Nephron (organoid): Measurements from ENCODE around the gene DNAJB11.

Source experiments
- H3K27ac Mint-ChIP-seq, 3 experiments: 2 replicates each; pipeline ENCODE4 v1.8.0; 2020; ENCODE audit warnings: mixed read lengths in 3 of 3, mild to moderate bottlenecking in 2 of 3, moderate library complexity in 1 of 3
- H3K27me3 Mint-ChIP-seq: 2 replicates; pipeline ENCODE4 v1.8.0; 2021; ENCODE audit warnings: low read depth, mild to moderate bottlenecking, moderate library complexity, mixed read lengths
- H3K36me3 Mint-ChIP-seq: 2 replicates; pipeline ENCODE4 v1.8.0; 2020; ENCODE audit warnings: low read depth, mixed read lengths
- H3K4me1 Mint-ChIP-seq: 2 replicates; pipeline ENCODE4 v1.8.0; 2020; ENCODE audit warnings: mixed read lengths
- H3K4me3 Mint-ChIP-seq, 3 experiments: 2 replicates each; pipeline ENCODE4 v1.8.0; 2020; ENCODE audit warnings: mild to moderate bottlenecking in 3 of 3, mixed read lengths in 3 of 3, moderate library complexity in 2 of 3
- H3K9me3 Mint-ChIP-seq: 2 replicates; pipeline ENCODE4 v1.8.0; 2020; ENCODE audit warnings: mixed read lengths
- TF ChIP-seq, protein P1 (sequence below), 3 experiments: fragments of 200-600 bp; sonication (generic); IDR thresholded peaks; one replicate each; pipeline ENCODE4 v1.5.0; 2021; ENCODE audit warnings: antibody characterized with exemption in 3 of 3; ENCODE audit not compliant: unreplicated experiment in 3 of 3

The DNAJB11 gene

DNA sequence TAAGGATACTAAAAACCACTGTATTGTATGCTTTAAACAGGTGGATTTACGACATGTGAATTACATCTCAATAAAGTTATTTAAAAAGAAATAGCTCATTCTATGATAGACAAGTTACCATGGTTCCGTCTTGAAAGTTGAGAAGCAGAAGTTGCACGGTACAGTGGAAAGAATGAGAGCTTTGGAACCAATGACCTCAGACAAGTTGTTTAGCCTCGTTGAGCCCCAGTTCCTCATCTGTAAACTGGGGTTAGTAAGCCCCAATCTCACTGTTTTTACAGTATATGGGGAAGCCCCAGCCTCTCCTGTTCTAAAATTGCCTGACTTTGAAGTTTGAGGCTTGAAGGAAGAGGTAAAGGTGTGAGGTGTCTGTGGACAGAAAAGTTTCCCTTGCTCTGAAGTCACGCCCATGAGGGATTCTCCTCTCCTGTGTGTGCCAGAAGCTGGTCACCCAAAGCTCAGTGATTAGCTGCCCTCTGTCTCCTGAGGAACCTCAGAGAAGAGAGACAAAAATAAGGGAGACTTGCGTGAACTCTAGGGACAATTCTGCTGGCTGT, 36.3 kb upstream of the DNAJB11 start:
- peaks cover 7% of the 10 kb centered on the region for H3K27me3 Mint-ChIP-seq

DNA sequence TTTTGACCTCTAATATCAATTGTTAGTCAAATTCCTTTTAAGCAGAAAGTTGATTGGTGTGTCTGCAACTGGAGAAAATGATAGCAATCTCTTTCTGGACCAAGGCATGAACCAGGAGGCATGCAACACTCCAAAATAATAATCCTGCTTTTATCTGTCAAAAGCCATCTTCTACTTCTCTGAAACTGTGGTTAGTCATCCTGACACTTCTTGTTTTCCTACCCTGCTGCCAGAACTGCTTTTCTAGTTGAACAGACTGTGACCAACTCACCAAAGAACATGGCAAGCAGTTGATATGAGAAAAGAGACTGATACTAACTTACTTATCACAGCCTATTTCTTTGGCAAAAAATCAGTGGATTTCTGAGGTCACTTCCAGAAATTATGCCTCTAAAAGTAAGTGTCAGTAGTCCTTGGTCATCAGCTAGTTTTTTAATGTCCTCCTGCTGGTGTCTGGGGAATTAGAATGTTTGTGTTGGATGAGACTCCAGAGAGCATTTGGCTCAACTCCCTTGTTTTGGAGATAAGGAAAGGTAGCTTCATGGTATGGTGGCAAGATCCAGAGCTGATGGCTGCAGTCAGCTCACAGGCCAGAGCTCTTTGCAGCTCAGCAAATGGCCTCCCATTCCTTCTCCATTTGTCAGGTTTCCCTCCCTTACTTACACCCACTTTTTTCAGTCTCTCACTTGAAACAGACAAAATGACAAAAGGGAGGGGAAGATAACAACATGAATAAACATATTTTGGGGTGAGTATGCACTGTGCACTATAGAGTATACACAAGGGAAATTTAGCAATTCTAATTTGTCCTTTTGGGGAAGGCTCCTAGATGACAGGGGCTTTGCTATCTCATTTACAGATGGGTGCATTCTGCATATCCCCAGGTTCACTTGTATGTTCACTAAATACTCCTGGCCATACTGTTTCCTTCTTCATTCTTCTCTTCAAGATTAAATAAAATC, 33.4 kb upstream of the DNAJB11 start:
- TF ChIP-seq, protein P1, sequence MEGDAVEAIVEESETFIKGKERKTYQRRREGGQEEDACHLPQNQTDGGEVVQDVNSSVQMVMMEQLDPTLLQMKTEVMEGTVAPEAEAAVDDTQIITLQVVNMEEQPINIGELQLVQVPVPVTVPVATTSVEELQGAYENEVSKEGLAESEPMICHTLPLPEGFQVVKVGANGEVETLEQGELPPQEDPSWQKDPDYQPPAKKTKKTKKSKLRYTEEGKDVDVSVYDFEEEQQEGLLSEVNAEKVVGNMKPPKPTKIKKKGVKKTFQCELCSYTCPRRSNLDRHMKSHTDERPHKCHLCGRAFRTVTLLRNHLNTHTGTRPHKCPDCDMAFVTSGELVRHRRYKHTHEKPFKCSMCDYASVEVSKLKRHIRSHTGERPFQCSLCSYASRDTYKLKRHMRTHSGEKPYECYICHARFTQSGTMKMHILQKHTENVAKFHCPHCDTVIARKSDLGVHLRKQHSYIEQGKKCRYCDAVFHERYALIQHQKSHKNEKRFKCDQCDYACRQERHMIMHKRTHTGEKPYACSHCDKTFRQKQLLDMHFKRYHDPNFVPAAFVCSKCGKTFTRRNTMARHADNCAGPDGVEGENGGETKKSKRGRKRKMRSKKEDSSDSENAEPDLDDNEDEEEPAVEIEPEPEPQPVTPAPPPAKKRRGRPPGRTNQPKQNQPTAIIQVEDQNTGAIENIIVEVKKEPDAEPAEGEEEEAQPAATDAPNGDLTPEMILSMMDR (IDR thresholded peaks at IDR 0.05; ENCODE audit: unreplicated experiment in 3 of 3) = no peak
- Mint-ChIP-seq H3K9me3 (no peaks in the 10 kb centered on the region), H3K4me3 (no peak overlapping the region), H3K4me1 (peaks cover 7% of the 10 kb centered on the region), H3K27ac (no peak overlapping the region), H3K36me3 (no peaks in the 10 kb centered on the region), H3K27me3 (peaks cover 7% of the 10 kb centered on the region)

More for the DNA sequence above, 36.3 kb upstream of the DNAJB11 start:
- H3K36me3 Mint-ChIP-seq = no peaks in the 10 kb centered on the region
- H3K9me3 Mint-ChIP-seq = no peaks in the 10 kb centered on the region
- TF ChIP-seq, protein P1 (IDR thresholded peaks at IDR 0.05; ENCODE audit: unreplicated experiment in 3 of 3) = no peak
- H3K4me1 Mint-ChIP-seq = no peaks in the 10 kb centered on the region
- H3K4me3 Mint-ChIP-seq = no peak overlapping the region
- H3K27ac Mint-ChIP-seq = peak overlapping the region in 1 of 3 experiments; percentile 39

DNA sequence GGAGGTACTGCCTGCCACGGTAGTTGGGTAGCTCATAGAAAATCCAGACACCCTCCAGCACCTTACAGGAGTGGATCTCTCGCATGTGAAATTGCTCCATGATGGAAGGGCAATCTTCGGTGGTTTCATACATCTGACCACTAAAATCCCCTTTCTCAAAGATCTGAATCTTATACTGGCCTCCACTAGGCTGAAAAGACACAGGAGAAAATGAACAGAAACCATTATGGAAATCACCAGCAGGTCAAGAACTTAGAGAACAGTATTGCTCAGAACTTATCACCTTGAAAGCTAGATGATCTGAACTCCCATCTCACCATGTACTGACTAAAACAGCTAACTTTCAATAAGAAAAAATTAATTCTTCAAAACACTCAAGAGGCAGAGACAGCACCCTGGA, 31.7 kb upstream of the DNAJB11 start:
- Mint-ChIP-seq H3K27ac (no peak overlapping the region), H3K9me3 (no peaks in the 10 kb centered on the region), H3K27me3 (peaks cover 3% of the 10 kb centered on the region), H3K36me3 (no peaks in the 10 kb centered on the region), H3K4me3 (no peak overlapping the region), H3K4me1 (peaks cover 7% of the 10 kb centered on the region)
- TF ChIP-seq, protein P1 (IDR thresholded peaks at IDR 0.05; ENCODE audit: unreplicated experiment in 3 of 3) = no peak

DNA sequence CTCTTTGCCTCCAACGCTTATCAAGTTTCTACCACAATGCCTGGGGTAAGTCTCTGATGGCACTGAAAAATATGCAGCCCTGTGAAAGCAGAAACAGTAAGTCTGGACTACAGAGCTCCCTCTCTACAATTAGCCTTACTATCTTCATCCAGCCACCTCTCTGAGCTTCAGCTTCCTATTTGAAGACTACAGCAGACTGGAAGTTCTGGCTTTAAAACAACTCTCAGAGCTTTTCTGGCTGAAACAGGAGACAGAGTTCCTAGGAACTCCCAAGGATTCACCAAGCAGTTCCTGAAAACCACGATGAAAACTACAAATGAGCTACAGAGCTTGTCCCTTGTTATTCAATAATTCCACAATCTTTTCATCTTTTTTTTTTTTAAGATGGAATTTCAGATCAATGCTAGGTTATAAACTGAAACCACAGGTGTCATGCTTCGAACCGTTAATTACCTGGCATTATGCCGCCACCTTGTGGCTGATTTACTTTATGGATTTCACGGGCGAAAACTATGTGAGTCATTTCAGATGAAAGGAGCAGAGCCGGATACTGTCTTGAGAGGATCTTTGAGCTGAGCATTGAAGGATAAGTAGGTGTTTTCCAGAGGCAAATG, 30.2 kb upstream of the DNAJB11 start:
- Mint-ChIP-seq H3K27me3 (no peaks in the 10 kb centered on the region), H3K4me1 (peaks cover 7% of the 10 kb centered on the region), H3K36me3 (no peaks in the 10 kb centered on the region), H3K9me3 (no peaks in the 10 kb centered on the region), H3K27ac (no peak overlapping the region), H3K4me3 (peak overlapping the region in 2 of 3 experiments; percentile 10 to 28)
- TF ChIP-seq, protein P1 (IDR thresholded peaks at IDR 0.05; ENCODE audit: unreplicated experiment in 3 of 3) = peak; percentile 81 to 94 (median 81)

DNA sequence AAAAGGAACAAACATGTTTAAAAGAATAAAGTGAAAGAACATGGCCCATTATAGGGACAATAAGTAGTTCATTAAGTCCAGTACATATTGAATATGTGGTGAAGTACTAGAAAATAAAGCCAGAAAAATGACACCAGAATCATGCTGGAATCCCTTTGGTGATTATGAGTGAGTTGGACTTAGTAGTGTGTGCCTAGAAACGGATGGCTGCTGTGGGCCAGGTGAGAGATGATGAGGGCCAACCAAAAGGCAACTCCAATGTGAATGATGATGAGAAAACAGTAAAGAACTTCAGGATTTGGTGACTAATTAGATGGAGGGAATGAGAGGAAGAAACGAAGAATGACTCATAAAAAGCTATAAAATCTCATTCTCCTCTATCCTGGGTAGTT, 29.7 kb upstream of the DNAJB11 start:
- no peaks in the 10 kb centered on the region for H3K9me3 Mint-ChIP-seq
- H3K27ac Mint-ChIP-seq = no peak overlapping the region
- TF ChIP-seq, protein P1 (IDR thresholded peaks at IDR 0.05; ENCODE audit: unreplicated experiment in 3 of 3) = no peak
- no peaks in the 10 kb centered on the region for H3K36me3 Mint-ChIP-seq
- H3K27me3 Mint-ChIP-seq = no peaks in the 10 kb centered on the region
- no peak overlapping the region for H3K4me3 Mint-ChIP-seq
- peaks cover 7% of the 10 kb centered on the region for H3K4me1 Mint-ChIP-seq
